K562 (cell line): ENCODE data around the gene CDR2L. TPM values are rescaled to one million over a fixed set of nuclear protein-coding genes. Genes with fewer than 3 reads are reported as not detected.

Experiments used
- ELF4 ChIP-seq: fragments of 450-650 bp; formaldehyde crosslinking; IDR thresholded peaks from 2 replicates; pipeline ENCODE4 v1.4.0; 2022; ENCODE audit warnings: missing genetic modification characterization
- GTF2F1 ChIP-seq: IDR thresholded peaks from 2 replicates; pipeline ENCODE4 v1.6.1; 2011; ENCODE audit warnings: low read depth, low read length, improper control_type of control experiment
- L3MBTL2 ChIP-seq: fragments of 450-650 bp; IDR thresholded peaks from 2 replicates; pipeline ENCODE4 v1.6.1; 2016; ENCODE audit warnings: mild to moderate bottlenecking, moderate library complexity
- MAFF ChIP-seq: IDR thresholded peaks from 2 replicates; pipeline ENCODE4 v1.6.1; 2012; ENCODE audit warnings: low read length, improper control_type of control experiment
- MAZ ChIP-seq, 2 experiments: fragments of 450-650 bp in 1 of 2; sonication (generic) in 1 of 2; formaldehyde crosslinking; IDR thresholded peaks in 1 of 2; conservative IDR thresholded peaks in 1 of 2; 2 replicates each; pipeline versions ENCODE4 v1.4.0 to v1.5.0; 2020; ENCODE audit warnings: mild to moderate bottlenecking in 1 of 2, missing genetic modification reagents in 1 of 2
- NELFE ChIP-seq: IDR thresholded peaks from 2 replicates; pipeline ENCODE4 v1.6.1; 2011; ENCODE audit warnings: mild to moderate bottlenecking; ENCODE audit not compliant: insufficient read depth, insufficient read length
- POLR2B ChIP-seq: fragments of 450-650 bp; IDR thresholded peaks from 2 replicates; pipeline ENCODE4 v1.6.1; 2018; ENCODE audit warnings: low read depth; ENCODE audit not compliant: partially characterized antibody
- POU5F1 ChIP-seq: fragments of 150-350 bp; IDR thresholded peaks from 2 replicates; pipeline ENCODE4 v1.6.1; 2014; ENCODE audit warnings: borderline replicate concordance, low read length, low read depth, mild to moderate bottlenecking; ENCODE audit not compliant: partially characterized antibody
- TOE1 ChIP-seq, 2 experiments: fragments of 450-650 bp in 1 of 2; sonication (generic) in 1 of 2; formaldehyde crosslinking in 1 of 2; IDR thresholded peaks; 2 replicates each; pipeline versions ENCODE4 v1.7.1 to v1.8.0; 2016 to 2022; ENCODE audit warnings: borderline replicate concordance in 2 of 2, mild to moderate bottlenecking in 2 of 2, antibody characterized with exemption in 1 of 2, inconsistent platforms in 1 of 2, low read depth in 1 of 2, missing genetic modification reagents in 1 of 2, moderate library complexity in 1 of 2
- WHSC1 ChIP-seq: IDR thresholded peaks from one replicate; pipeline ENCODE4 v1.6.1; 2012; ENCODE audit warnings: low read length, control low read depth, inconsistent platforms
- polyA plus RNA-seq, 8 experiments: library from polyadenylated mRNA; depleted of rRNA in 4 of 8; stranded (reverse) in 5 of 8; unstranded in 3 of 8; fragments of >200 nt; fragmentation: Nextera tagmentation in 2 of 8; fragmentation: Illumina TruSeq in 1 of 8; extraction: Ambion mirVana in 2 of 8; extraction: Trizol in 1 of 8; gene quantifications; 2 replicates each; pipeline versions ENCODE4 v1.2.1 to v1.2.3, GENCODE V29; 2011 to 2014; ENCODE audit warnings: inconsistent platforms in 1 of 8, missing spikeins in 1 of 8
- total RNA-seq, 7 experiments: library from RNA; depleted of rRNA in 6 of 7; stranded (reverse); fragments of >200 nt in 6 of 7; fragmentation: Illumina TruSeq in 2 of 7; extraction: Trizol in 2 of 7; gene quantifications; 2 replicates each; pipeline versions ENCODE4 v1.2.1 to v1.2.3, GENCODE V29; 2011 to 2021; ENCODE audit warnings: low replicate concordance in 1 of 7
- TF ChIP-seq, protein P1 (sequence below): fragments of 200-800 bp; sonication (Bioruptor generic); IDR thresholded peaks from 2 replicates; pipeline ENCODE4 v1.6.1; 2016; ENCODE audit warnings: missing genetic modification characterization, missing compliant biosample characterization
- TF ChIP-seq, protein P2 (sequence below): fragments of 250-450 bp; sonication (Bioruptor Pico); IDR thresholded peaks from 2 replicates; pipeline ENCODE4 v1.4.0; 2020
- TF ChIP-seq, protein P3 (sequence below): fragments of 450-650 bp; formaldehyde crosslinking; IDR thresholded peaks from 2 replicates; pipeline ENCODE4 v1.4.0; 2020; ENCODE audit warnings: mild to moderate bottlenecking, moderate library complexity
- TF ChIP-seq, protein P4 (sequence below), 2 experiments: fragments of 450-650 bp; conservative IDR thresholded peaks; 2 replicates each; pipeline ENCODE4 v1.6.1; 2017; ENCODE audit warnings: mild to moderate bottlenecking in 2 of 2, moderate library complexity in 2 of 2

The CDR2L gene
- total and polyA plus RNA-seq, 9 of the 15 experiments (the other 6 are each of a cell fraction or from before 2014, with no cell fraction given) = 2.7 to 16.0 (median 7.3) TPM

DNA sequence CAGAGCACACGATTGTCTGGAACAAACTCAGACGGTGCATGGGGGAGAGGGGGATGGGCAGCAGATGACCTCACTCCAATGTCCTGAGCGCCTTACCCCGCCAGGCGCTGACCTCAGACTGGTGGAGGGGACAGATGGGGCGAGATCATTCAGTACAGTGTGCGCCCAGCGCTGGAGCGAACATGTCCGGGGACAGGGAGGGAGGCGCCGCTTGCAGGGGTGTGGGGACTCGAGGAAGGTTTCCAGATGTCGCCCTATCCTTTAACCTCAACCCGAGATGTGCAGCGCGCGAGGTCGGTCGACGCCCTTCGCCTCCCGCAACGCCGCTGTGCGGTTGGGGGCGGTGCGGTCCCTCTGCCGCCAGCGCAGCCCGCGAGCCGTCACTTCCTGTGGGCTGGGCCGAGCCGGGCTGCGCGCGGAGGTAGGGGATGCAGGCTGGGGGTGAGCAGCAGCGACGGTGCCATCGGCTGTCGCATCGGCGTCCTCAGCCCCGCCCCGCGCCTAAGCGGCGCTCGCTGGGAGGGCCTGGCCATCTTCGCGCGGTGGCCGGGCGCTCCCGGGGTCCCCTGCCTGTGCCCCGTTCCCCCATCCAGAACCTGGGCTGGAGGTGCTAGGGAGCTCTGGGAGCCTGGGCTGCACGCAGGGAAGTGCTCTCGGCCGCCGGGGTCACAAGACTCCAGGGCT lies 5.3 kb upstream of the CDR2L start (continued):
- TF ChIP-seq, protein P1, sequence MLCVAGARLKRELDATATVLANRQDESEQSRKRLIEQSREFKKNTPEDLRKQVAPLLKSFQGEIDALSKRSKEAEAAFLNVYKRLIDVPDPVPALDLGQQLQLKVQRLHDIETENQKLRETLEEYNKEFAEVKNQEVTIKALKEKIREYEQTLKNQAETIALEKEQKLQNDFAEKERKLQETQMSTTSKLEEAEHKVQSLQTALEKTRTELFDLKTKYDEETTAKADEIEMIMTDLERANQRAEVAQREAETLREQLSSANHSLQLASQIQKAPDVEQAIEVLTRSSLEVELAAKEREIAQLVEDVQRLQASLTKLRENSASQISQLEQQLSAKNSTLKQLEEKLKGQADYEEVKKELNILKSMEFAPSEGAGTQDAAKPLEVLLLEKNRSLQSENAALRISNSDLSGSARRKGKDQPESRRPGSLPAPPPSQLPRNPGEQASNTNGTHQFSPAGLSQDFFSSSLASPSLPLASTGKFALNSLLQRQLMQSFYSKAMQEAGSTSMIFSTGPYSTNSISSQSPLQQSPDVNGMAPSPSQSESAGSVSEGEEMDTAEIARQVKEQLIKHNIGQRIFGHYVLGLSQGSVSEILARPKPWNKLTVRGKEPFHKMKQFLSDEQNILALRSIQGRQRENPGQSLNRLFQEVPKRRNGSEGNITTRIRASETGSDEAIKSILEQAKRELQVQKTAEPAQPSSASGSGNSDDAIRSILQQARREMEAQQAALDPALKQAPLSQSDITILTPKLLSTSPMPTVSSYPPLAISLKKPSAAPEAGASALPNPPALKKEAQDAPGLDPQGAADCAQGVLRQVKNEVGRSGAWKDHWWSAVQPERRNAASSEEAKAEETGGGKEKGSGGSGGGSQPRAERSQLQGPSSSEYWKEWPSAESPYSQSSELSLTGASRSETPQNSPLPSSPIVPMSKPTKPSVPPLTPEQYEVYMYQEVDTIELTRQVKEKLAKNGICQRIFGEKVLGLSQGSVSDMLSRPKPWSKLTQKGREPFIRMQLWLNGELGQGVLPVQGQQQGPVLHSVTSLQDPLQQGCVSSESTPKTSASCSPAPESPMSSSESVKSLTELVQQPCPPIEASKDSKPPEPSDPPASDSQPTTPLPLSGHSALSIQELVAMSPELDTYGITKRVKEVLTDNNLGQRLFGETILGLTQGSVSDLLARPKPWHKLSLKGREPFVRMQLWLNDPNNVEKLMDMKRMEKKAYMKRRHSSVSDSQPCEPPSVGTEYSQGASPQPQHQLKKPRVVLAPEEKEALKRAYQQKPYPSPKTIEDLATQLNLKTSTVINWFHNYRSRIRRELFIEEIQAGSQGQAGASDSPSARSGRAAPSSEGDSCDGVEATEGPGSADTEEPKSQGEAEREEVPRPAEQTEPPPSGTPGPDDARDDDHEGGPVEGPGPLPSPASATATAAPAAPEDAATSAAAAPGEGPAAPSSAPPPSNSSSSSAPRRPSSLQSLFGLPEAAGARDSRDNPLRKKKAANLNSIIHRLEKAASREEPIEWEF (CRISPR knock-in tag) = no peak
- no peak for TF ChIP-seq NELFE
- TF ChIP-seq ELF4 (CRISPR knock-in tag) = no peak
- TF ChIP-seq TOE1 (IDR thresholded peaks at IDR 0.05; ENCODE audit: borderline replicate concordance) = 0 out of 2 replicates have a peak, but pooled peaks have one; percentile 34
- TF ChIP-seq TOE1 (CRISPR knock-in tag; IDR thresholded peaks at IDR 0.05; ENCODE audit: borderline replicate concordance, low read depth) = peak; percentile 57; the same call in 1 of the 2 replicates
- peak; percentile 91 for TF ChIP-seq POLR2B
- no peak for TF ChIP-seq WHSC1
- TF ChIP-seq, protein P2, sequence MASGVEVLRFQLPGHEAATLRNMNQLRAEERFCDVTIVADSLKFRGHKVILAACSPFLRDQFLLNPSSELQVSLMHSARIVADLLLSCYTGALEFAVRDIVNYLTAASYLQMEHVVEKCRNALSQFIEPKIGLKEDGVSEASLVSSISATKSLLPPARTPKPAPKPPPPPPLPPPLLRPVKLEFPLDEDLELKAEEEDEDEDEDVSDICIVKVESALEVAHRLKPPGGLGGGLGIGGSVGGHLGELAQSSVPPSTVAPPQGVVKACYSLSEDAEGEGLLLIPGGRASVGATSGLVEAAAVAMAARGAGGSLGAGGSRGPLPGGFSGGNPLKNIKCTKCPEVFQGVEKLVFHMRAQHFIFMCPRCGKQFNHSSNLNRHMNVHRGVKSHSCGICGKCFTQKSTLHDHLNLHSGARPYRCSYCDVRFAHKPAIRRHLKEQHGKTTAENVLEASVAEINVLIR (CRISPR knock-in tag) = peak; percentile 65
- TF ChIP-seq L3MBTL2 = peak; percentile 95
- TF ChIP-seq MAFF = no peak
- 0 out of 2 replicates have a peak, but pooled peaks have one; percentile 23 for TF ChIP-seq GTF2F1
- TF ChIP-seq, protein P3, sequence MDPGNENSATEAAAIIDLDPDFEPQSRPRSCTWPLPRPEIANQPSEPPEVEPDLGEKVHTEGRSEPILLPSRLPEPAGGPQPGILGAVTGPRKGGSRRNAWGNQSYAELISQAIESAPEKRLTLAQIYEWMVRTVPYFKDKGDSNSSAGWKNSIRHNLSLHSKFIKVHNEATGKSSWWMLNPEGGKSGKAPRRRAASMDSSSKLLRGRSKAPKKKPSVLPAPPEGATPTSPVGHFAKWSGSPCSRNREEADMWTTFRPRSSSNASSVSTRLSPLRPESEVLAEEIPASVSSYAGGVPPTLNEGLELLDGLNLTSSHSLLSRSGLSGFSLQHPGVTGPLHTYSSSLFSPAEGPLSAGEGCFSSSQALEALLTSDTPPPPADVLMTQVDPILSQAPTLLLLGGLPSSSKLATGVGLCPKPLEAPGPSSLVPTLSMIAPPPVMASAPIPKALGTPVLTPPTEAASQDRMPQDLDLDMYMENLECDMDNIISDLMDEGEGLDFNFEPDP (CRISPR knock-in tag) = no peak
- TF ChIP-seq MAZ (CRISPR knock-in tag; conservative IDR thresholded peaks at IDR 0.05 in 1 of 2, IDR thresholded peaks at IDR 0.05 in 1 of 2) = peak; percentile 91 to 95
- no peak for TF ChIP-seq POU5F1
- TF ChIP-seq, protein P4, sequence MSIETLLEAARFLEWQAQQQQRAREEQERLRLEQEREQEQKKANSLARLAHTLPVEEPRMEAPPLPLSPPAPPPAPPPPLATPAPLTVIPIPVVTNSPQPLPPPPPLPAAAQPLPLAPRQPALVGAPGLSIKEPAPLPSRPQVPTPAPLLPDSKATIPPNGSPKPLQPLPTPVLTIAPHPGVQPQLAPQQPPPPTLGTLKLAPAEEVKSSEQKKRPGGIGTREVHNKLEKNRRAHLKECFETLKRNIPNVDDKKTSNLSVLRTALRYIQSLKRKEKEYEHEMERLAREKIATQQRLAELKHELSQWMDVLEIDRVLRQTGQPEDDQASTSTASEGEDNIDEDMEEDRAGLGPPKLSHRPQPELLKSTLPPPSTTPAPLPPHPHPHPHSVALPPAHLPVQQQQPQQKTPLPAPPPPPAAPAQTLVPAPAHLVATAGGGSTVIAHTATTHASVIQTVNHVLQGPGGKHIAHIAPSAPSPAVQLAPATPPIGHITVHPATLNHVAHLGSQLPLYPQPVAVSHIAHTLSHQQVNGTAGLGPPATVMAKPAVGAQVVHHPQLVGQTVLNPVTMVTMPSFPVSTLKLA (conservative IDR thresholded peaks at IDR 0.05) = peak in 1 of 2 experiments; percentile 81; a peak in 3 of 4 replicates
